C4-2B (cell line): ENCODE data around the gene NUDT4.

Source experiments
- ZFX ChIP-seq: fragments of 450-650 bp; IDR thresholded peaks from 2 replicates; pipeline ENCODE4 v1.6.1; 2017
- TF ChIP-seq, protein P1 (sequence below): fragments of 450-650 bp; conservative IDR thresholded peaks from 2 replicates; pipeline ENCODE4 v1.5.1; 2017; ENCODE audit warnings: mild to moderate bottlenecking

GRCh38 chr12:93360688-93361087 lies 17.0 kb upstream of the NUDT4 start:
- TF ChIP-seq, protein P1, sequence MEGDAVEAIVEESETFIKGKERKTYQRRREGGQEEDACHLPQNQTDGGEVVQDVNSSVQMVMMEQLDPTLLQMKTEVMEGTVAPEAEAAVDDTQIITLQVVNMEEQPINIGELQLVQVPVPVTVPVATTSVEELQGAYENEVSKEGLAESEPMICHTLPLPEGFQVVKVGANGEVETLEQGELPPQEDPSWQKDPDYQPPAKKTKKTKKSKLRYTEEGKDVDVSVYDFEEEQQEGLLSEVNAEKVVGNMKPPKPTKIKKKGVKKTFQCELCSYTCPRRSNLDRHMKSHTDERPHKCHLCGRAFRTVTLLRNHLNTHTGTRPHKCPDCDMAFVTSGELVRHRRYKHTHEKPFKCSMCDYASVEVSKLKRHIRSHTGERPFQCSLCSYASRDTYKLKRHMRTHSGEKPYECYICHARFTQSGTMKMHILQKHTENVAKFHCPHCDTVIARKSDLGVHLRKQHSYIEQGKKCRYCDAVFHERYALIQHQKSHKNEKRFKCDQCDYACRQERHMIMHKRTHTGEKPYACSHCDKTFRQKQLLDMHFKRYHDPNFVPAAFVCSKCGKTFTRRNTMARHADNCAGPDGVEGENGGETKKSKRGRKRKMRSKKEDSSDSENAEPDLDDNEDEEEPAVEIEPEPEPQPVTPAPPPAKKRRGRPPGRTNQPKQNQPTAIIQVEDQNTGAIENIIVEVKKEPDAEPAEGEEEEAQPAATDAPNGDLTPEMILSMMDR: no peak
- no peak for TF ChIP-seq ZFX
